HepG2 (cell line): ENCODE results near the gene MIX23. TPM values are rescaled to one million over a fixed set of nuclear protein-coding genes. Genes with fewer than 3 reads are reported as not detected.
A peak's percentile ranks its signal among the peaks of the same experiment; 100 is the strongest.

Experiments used
- CHD4 ChIP-seq: fragments of 200-600 bp; sonication (generic); IDR thresholded peaks from 2 replicates; pipeline ENCODE4 v1.7.0; 2017; ENCODE audit warnings: mild to moderate bottlenecking, low read length, borderline replicate concordance
- ELF1 ChIP-seq: sonication (generic); formaldehyde crosslinking; IDR thresholded peaks from 2 replicates; pipeline ENCODE4 v1.4.0; 2020; ENCODE audit warnings: missing genetic modification reagents
- FOXO1 ChIP-seq: sonication (generic); formaldehyde crosslinking; IDR thresholded peaks from 2 replicates; pipeline ENCODE4 v1.4.0; 2020; ENCODE audit warnings: missing genetic modification reagents
- MZF1 ChIP-seq: sonication (generic); formaldehyde crosslinking; IDR thresholded peaks from 2 replicates; pipeline ENCODE4 v1.8.1; 2023; ENCODE audit warnings: mild to moderate bottlenecking, missing genetic modification reagents, borderline replicate concordance
- NCOA5 ChIP-seq: sonication (generic); formaldehyde crosslinking; IDR thresholded peaks from 2 replicates; pipeline ENCODE4 v1.4.0; 2020; ENCODE audit warnings: missing genetic modification reagents
- PHB2 ChIP-seq: fragments of 450-650 bp; IDR thresholded peaks from 2 replicates; pipeline ENCODE4 v1.6.1; 2018; ENCODE audit not compliant: partially characterized antibody
- RFX5 ChIP-seq: IDR thresholded peaks from 2 replicates; pipeline ENCODE4 v1.6.1; 2011; ENCODE audit warnings: low read depth, low read length, improper control_type of control experiment
- SETDB1 ChIP-seq: sonication (generic); formaldehyde crosslinking; IDR thresholded peaks from 2 replicates; pipeline ENCODE4 v1.5.1; 2020; ENCODE audit warnings: missing genetic modification reagents, mild to moderate bottlenecking, borderline replicate concordance
- SOX13 ChIP-seq, 3 experiments: fragments of 450-650 bp in 1 of 3; sonication (generic) in 1 of 3; formaldehyde crosslinking in 1 of 3; IDR thresholded peaks in 2 of 3; conservative IDR thresholded peaks in 1 of 3; 2 replicates each; pipeline versions ENCODE4 v1.5.0 to v1.6.1; 2016 to 2020; ENCODE audit warnings: antibody characterized with exemption in 1 of 3, mild to moderate bottlenecking in 1 of 3, missing compliant biosample characterization in 1 of 3, missing genetic modification reagents in 1 of 3, moderate library complexity in 1 of 3
- SOX5 ChIP-seq: IDR thresholded peaks from 2 replicates; pipeline ENCODE4 v1.6.1; 2016; ENCODE audit warnings: borderline replicate concordance
- SRSF4 ChIP-seq: fragments of 200-400 bp; formaldehyde crosslinking; IDR thresholded peaks from one replicate; pipeline ENCODE4 v1.6.1; 2018; ENCODE audit warnings: mild to moderate bottlenecking, low read depth, low read length, moderate library complexity; ENCODE audit not compliant: poor library complexity, severe bottlenecking
- STAG1 ChIP-seq: sonication (generic); formaldehyde crosslinking; IDR thresholded peaks from 2 replicates; pipeline ENCODE4 v1.4.0; 2020; ENCODE audit warnings: missing genetic modification reagents
- TCF7 ChIP-seq: sonication (generic); IDR thresholded peaks from 2 replicates; pipeline ENCODE4 v1.6.1; 2016; ENCODE audit warnings: antibody characterized with exemption, low read depth
- ZNF160 ChIP-seq: sonication (generic); formaldehyde crosslinking; IDR thresholded peaks from 2 replicates; pipeline ENCODE4 v1.8.0; 2022; ENCODE audit warnings: mild to moderate bottlenecking, inconsistent platforms, missing genetic modification reagents
- ZNF205 ChIP-seq: IDR thresholded peaks from 2 replicates; pipeline ENCODE4 v1.6.1; 2018; ENCODE audit warnings: missing biosample characterization, missing genetic modification reagents
- ZNF432 ChIP-seq: sonication (generic); formaldehyde crosslinking; IDR thresholded peaks from 2 replicates; pipeline ENCODE4 v1.5.0; 2020; ENCODE audit warnings: missing genetic modification reagents, mild to moderate bottlenecking, borderline replicate concordance
- polyA plus RNA-seq, 8 experiments: library from polyadenylated mRNA; depleted of rRNA in 3 of 8; stranded (reverse) in 7 of 8; unstranded in 1 of 8; fragments of >200 nt; fragmentation: Illumina TruSeq in 4 of 8; extraction: Trizol in 4 of 8; gene quantifications; 2 replicates each; pipeline versions ENCODE4 v1.2.1 to v1.2.3, GENCODE V29; 2011 to 2016; ENCODE audit warnings: low read depth in 4 of 8, missing spikeins in 1 of 8, mixed read lengths in 1 of 8; ENCODE audit not compliant: insufficient read depth in 1 of 8
- total RNA-seq, 5 experiments: library from RNA; depleted of rRNA; stranded (reverse); fragments of >200 nt; fragmentation: Illumina TruSeq; extraction: Trizol; gene quantifications; 2 replicates each; pipeline ENCODE4 v1.2.3, GENCODE V29; 2016; ENCODE audit warnings: low read depth in 1 of 5
- TF ChIP-seq, protein P1 (sequence below): sonication (generic); formaldehyde crosslinking; IDR thresholded peaks from 2 replicates; pipeline ENCODE4 v1.4.0; 2020; ENCODE audit warnings: missing genetic modification reagents, borderline replicate concordance
- TF ChIP-seq, protein P2 (sequence below): sonication (generic); formaldehyde crosslinking; IDR thresholded peaks from one replicate; pipeline ENCODE4 v1.5.1; 2020; ENCODE audit warnings: mild to moderate bottlenecking, missing genetic modification reagents; ENCODE audit errors: not compliant biosample characterization

The MIX23 gene
- total and polyA plus RNA-seq, 2 of the 13 experiments (the other 11 are each of a cell fraction or from before 2014, with no cell fraction given): 20.0 to 152 TPM

DNA sequence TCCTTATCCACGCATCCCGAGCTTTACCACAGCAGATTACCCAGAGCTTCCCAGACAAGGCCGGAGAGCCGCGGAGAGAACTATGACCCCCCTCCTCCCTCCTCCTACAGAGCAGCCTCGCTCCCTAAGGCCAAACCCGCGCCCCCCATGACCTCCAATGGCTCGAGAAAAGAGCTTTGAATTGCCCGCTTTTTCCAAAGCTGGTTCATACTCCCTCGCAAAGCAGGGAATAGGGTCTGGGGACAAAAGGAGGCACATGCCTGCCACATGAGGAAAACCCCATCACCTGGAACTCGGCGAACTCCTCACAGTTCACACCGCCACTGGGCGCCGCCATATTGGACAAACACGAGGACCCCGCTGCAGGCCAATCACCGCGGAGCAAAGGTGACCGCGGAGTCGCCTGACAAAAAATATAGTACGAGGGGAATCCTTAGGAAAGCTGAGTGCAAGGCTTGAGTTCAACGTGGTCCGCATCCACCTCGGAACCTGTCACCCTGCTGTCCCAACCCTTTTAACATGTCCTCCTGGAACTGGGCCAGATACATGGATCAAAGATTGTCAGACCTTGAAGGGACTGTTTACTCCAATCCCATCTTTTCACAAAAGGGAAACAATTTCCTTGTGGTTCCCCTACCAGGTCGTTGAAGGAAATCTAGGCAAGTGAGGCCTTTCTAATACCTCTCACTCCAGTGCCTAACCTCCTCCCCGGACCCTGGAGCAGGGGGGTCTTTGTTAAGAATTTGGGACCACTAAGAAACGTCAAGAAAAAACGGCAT is at the start of gene MIX23 (continued):
- TF ChIP-seq, protein P1, sequence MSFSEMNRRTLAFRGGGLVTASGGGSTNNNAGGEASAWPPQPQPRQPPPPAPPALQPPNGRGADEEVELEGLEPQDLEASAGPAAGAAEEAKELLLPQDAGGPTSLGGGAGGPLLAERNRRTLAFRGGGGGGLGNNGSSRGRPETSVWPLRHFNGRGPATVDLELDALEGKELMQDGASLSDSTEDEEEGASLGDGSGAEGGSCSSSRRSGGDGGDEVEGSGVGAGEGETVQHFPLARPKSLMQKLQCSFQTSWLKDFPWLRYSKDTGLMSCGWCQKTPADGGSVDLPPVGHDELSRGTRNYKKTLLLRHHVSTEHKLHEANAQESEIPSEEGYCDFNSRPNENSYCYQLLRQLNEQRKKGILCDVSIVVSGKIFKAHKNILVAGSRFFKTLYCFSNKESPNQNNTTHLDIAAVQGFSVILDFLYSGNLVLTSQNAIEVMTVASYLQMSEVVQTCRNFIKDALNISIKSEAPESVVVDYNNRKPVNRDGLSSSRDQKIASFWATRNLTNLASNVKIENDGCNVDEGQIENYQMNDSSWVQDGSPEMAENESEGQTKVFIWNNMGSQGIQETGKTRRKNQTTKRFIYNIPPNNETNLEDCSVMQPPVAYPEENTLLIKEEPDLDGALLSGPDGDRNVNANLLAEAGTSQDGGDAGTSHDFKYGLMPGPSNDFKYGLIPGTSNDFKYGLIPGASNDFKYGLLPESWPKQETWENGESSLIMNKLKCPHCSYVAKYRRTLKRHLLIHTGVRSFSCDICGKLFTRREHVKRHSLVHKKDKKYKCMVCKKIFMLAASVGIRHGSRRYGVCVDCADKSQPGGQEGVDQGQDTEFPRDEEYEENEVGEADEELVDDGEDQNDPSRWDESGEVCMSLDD (CRISPR knock-in tag): no peak
- no peak for TF ChIP-seq STAG1
- TF ChIP-seq SRSF4: no peak
- 0 out of 2 replicates have a peak, but pooled peaks have one; percentile 21 for TF ChIP-seq FOXO1 (CRISPR knock-in tag)
- no peak for TF ChIP-seq SETDB1 (CRISPR knock-in tag)
- 0 out of 2 replicates have a peak, but pooled peaks have one; percentile 6 for TF ChIP-seq TCF7
- TF ChIP-seq ZNF160: no peak; the same call in 1 of the 2 replicates
- no peak for TF ChIP-seq ZNF432 (CRISPR knock-in tag)
- TF ChIP-seq, protein P2, sequence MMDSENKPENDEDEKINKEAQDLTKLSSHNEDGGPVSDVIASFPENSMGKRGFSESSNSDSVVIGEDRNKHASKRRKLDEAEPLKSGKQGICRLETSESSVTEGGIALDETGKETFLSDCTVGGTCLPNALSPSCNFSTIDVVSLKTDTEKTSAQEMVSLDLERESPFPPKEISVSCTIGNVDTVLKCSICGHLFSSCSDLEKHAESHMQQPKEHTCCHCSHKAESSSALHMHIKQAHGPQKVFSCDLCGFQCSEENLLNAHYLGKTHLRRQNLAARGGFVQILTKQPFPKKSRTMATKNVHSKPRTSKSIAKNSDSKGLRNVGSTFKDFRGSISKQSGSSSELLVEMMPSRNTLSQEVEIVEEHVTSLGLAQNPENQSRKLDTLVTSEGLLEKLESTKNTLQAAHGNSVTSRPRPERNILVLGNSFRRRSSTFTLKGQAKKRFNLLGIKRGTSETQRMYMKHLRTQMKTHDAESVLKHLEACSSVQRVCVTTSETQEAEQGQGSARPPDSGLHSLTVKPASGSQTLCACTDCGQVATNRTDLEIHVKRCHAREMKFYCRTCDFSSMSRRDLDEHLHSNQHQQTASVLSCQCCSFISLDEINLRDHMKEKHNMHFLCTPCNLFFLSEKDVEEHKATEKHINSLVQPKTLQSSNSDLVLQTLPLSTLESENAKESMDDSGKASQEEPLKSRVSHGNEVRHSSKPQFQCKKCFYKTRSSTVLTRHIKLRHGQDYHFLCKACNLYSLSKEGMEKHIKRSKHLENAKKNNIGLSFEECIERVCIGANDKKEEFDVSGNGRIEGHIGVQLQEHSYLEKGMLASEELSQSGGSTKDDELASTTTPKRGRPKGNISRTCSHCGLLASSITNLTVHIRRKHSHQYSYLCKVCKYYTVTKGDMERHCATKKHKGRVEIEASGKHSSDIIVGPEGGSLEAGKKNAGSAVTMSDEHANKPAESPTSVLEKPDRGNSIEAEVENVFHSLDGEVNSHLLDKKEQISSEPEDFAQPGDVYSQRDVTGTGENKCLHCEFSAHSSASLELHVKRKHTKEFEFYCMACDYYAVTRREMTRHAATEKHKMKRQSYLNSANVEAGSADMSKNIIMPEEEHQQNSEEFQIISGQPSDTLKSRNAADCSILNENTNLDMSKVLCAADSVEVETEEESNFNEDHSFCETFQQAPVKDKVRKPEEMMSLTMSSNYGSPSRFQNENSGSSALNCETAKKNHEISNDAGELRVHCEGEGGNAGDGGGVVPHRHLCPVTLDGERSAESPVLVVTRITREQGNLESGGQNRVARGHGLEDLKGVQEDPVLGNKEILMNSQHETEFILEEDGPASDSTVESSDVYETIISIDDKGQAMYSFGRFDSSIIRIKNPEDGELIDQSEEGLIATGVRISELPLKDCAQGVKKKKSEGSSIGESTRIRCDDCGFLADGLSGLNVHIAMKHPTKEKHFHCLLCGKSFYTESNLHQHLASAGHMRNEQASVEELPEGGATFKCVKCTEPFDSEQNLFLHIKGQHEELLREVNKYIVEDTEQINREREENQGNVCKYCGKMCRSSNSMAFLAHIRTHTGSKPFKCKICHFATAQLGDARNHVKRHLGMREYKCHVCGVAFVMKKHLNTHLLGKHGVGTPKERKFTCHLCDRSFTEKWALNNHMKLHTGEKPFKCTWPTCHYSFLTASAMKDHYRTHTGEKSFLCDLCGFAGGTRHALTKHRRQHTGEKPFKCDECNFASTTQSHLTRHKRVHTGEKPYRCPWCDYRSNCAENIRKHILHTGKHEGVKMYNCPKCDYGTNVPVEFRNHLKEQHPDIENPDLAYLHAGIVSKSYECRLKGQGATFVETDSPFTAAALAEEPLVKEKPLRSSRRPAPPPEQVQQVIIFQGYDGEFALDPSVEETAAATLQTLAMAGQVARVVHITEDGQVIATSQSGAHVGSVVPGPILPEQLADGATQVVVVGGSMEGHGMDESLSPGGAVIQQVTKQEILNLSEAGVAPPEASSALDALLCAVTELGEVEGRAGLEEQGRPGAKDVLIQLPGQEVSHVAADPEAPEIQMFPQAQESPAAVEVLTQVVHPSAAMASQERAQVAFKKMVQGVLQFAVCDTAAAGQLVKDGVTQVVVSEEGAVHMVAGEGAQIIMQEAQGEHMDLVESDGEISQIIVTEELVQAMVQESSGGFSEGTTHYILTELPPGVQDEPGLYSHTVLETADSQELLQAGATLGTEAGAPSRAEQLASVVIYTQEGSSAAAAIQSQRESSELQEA (CRISPR knock-in tag): peak; percentile 70
- 0 out of 2 replicates have a peak, but pooled peaks have one; percentile 29 for TF ChIP-seq SOX13 (IDR thresholded peaks at IDR 0.05)
- peak in 1 of 2 experiments; percentile 9; a peak in 1 of 4 replicates for TF ChIP-seq SOX13 (CRISPR knock-in tag; conservative IDR thresholded peaks at IDR 0.05 in 1 of 2, IDR thresholded peaks at IDR 0.05 in 1 of 2)
- TF ChIP-seq MZF1: no peak
- TF ChIP-seq CHD4: 0 out of 2 replicates have a peak, but pooled peaks have one; percentile 56
- no peak for TF ChIP-seq RFX5
- no peak for TF ChIP-seq PHB2
- no peak; the same call in 1 of the 2 replicates for TF ChIP-seq ELF1 (CRISPR knock-in tag)
- no peak for TF ChIP-seq NCOA5 (CRISPR knock-in tag)
- 0 out of 2 replicates have a peak, but pooled peaks have one; percentile 27 for TF ChIP-seq SOX5 (CRISPR knock-in tag)
- TF ChIP-seq ZNF205 (CRISPR knock-in tag): no peak
